Stimulated activated CD4-positive, alpha-beta T cell treated with anti-CD3 and anti-CD28 coated beads, Interleukin-4, amount 100 ng/mL, for 24 hours (primary cell): Measurements from ENCODE around the gene NAA38.
"Not testable (repeated sequence)": the region's sequence is repeated elsewhere in the genome, so short reads cannot be mapped to it uniquely, and the experiment has no call there.

Source experiments
- DNase-seq: peaks from one replicate; pipeline ENCODE4 v3.0.0-alpha.2; 2020

The NAA38 gene

DNA sequence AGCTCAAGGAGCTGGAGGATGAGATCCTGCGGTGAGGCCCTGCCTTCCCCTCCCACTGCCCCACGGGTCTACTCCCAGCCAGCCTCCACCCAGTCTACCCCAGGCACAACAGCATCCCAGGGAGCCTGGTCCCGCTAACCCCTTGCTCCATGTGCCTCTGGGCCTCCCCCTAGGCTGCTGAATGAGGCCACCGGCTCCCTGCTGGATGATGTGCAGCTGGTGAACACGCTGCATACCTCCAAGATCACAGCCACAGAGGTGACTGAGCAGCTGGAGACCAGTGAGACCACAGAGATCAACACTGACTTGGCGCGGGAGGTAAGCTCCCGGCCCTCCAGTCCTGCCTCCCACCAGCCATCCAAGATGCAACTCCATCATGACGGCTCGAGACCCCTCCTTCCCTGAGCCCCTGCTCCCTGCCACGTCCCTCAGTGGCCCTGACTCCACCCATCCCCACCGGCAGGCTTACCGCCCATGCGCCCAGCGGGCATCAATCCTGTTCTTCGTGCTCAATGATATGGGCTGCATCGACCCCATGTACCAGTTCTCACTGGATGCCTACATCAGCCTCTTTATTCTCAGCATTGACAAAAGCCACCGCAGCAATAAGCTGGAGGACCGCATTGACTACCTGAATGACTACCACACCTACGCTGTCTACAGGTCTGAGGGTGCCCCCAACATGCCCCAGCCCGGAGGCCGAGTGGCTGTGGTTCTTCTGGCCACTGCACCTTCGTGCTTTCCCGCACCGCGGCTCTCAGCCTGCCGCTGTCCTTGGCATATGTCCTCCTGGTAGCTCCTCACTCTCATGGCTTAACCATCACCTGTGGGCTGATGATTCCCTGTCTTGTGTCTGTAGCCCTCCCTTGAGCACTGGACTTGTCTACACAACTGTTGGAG, 38.4 kb downstream of the NAA38 start:
- DNase-seq: no peak

DNA sequence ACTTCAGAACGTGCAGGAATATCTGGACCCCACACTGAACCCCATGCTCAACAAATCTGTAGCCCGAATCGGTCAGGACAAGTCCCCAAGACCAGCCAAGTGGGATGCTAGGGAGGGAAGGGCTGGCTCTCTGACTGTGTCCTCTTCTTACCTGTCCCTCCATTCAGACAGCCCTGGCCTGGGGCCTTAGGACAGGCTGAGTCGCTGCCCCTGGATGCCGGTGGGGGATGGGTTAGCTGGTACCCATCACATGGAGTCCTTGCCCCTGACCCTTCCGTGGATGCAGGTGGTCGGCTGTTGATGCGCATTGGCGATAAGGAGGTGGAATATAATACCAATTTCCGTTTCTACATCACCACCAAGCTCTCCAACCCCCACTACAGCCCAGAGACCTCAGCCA, 39.3 kb downstream of the NAA38 start:
- DNase-seq: no peak

DNA sequence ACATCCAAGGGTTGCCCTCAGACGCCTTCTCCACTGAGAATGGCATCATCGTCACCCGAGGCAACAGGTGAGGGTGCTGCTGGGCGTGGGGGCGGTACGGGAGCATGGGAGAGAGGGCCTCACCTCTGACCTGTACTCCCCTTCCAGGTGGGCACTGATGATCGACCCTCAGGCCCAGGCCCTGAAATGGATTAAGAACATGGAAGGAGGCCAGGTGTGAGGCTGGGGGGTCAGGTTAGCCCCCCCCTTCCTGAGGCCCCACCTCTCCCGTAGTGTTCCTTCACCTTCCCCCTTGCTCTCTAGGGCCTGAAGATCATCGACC, 39.8 kb downstream of the NAA38 start:
- DNase-seq: no peak

DNA sequence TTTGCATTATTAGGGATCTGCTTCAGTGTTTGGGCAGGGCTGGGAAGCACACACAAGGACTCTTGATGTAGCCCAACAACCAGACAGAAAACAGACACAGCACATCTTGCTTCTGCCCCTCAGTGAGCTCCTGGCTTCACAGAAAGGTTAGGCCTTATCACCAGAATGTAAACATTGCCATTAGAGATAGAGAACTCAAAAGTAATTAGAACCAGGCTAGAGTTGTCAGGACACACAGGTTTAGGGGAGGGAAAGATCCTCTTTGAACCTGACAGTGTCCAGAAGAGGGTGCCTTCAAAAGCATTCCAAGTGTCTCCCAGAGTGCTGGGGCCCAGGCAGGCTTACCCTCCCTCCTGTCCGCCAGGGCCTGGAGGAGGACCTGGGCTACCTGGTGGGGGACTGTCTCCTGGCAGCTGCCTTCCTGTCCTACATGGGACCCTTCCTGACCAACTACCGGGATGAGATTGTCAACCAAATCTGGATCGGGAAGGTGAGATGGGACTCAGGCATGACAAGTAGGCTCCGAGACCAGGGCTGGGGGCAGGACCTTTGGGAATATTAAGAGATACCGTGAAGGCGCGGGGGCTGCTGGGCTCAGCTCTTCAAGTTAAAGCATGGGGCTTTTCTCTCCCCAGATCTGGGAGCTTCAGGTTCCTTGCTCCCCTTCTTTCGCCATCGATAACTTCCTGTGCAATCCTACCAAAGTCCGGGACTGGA, 40.3 kb downstream of the NAA38 start:
- DNase-seq: no peak

DNA sequence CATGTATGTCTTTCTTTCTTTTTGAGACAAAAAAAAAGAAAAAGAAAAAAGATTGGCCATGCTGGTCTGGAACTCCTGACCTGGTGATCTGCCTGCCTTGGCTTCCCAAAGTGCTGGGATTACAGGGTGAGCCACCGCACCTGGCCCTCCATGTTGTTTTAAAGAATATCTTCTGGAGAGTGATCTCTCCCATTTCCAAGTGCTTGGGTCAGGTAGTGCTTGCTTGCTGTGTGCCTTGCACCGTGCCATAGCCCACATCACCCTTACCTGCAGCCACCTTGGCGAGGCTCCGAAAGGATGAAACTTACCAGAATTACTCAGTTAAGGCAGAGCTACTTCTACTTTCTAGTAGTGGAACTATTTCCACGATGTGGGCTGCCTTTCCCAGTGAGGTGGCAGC, 42.4 kb downstream of the NAA38 start:
- no peak for DNase-seq

DNA sequence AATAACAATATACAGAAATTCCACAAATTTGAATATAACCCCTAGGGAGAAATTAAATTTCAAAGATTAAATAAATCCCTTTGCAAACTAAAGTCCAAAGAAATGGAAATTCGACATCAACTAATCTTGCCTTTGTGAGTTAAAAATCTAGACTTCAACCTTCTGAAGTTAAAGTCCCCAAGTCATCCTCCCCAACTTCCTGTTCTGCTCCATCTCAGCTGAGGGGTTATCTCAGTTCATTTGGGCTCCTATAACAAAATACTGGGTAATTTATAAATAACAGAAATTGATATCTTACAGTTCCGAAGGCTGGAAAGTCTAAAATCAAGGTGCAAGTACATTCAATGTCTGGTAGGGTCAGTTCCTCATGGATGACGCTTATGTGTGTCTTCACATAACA, 46.1 kb downstream of the NAA38 start:
- no peak for DNase-seq

DNA sequence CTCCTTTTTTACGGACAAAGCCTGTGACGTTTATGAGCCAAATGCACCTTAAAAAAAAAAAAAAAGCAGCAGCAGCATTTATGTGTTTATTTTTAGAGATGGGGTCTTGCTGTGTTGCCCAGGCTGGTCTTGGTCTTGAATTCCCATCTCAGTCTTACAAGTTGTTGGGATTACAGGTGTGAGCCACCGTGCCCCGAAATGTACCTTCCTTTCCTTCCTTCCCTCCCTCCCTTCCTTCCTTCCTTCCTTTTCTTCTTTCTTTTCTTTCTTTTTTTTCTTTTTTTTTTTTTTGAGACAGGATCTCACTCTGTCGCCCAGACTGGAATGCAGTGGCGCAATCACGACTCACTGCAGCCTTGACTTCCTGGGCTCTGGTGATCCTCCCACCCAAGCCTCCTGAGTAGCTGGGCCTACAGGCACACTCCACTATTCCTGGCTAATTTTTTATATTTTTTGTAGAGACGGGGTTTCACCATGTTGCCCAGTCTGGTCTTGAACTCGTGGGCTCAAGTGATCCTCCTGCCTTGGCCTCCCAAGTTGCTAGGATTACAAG, 47.5 kb downstream of the NAA38 start:
- not testable (repeated sequence) for DNase-seq

DNA sequence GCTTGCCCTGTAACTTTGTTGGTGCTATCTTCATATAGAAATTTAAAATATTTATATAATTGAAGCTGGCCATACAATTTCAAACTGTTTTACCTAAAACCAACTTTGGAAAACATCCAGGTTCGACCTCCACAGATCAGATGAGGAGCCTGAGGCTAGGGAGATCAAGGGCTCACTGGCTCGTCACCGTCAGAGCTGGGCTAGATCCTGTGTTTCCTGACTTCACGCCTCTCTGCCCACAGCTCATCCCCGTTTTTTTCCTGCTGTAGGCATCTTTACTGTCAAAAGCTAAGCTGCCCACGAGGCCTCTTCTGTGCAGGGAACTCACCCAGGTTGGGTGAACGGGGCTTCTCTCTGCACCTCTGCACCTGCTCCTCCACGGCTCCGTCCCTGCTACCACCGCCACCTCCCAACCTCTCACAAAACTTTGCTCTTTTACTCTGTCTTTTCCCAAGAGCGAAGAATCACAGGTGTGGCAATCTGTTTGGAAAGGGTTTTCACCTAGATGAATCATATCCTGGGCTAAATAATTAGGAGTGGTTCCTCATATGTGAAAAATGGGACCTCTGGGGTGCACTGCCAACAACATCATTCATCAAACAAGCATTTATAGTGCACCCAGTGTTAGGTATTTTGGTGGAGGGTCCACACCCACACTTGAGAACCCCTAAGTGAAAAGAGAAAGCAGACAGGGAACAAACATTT, 48.1 kb downstream of the NAA38 start:
- no peak for DNase-seq

DNA sequence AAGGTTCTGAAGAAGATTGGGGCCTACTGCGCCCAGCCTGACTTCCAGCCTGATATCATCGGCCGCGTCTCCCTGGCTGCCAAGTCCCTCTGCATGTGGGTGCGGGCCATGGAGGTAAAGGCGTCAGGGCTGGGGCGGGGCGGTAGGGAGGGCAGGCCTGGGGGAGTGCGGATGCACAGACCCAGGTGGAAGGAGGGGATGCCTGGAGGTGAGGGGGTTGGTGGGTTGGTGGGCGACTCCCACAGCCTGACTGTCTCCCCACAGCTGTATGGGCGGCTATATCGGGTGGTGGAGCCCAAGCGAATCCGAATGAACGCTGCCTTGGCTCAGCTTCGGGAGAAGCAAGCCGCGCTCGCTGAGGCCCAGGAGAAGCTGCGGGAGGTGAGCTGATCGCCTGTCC, 50.2 kb downstream of the NAA38 start:
- no peak for DNase-seq
